Measurements from ENCODE around the gene PCBP1. TPM values are rescaled to one million over a fixed set of nuclear protein-coding genes. Genes with fewer than 3 reads are reported as not detected.
A peak's percentile ranks its signal among the peaks of the same experiment; 100 is the strongest.
"Not testable (repeated sequence)": the region's sequence is repeated elsewhere in the genome, so short reads cannot be mapped to it uniquely, and the experiment has no call there.

Gene PCBP1
- polyA plus RNA-seq, 1 donor = 290 TPM

- no peak for DNase-seq
Measured at GRCh38 chr2:70099270-70099669, 12.0 kb downstream of the PCBP1 start.

- no peak for DNase-seq
Measured at GRCh38 chr2:70101174-70101573, 13.9 kb downstream of the PCBP1 start.

- not testable (repeated sequence) for DNase-seq
Measured at GRCh38 chr2:70101686-70102085, 14.4 kb downstream of the PCBP1 start.

GRCh38 chr2:70102323-70102905, 15.1 kb downstream of the PCBP1 start:
- DNase-seq = not testable (repeated sequence)

GRCh38 chr2:70103531-70104061, 16.3 kb downstream of the PCBP1 start:
- DNase-seq = no peak

- peak; percentile 87 for DNase-seq
Measured at GRCh38 chr2:70104231-70105111, 17.2 kb downstream of the PCBP1 start.

GRCh38 chr2:70106138-70106537, 18.9 kb downstream of the PCBP1 start:
- DNase-seq = not testable (repeated sequence)

GRCh38 chr2:70110397-70110796, 23.1 kb downstream of the PCBP1 start:
- not testable (repeated sequence) for DNase-seq

- DNase-seq = no peak
Measured at GRCh38 chr2:70111752-70112591, 24.7 kb downstream of the PCBP1 start.

- no peak for DNase-seq
Measured at GRCh38 chr2:70113359-70114070, 26.2 kb downstream of the PCBP1 start.

GRCh38 chr2:70115646-70116442, 28.6 kb downstream of the PCBP1 start:
- DNase-seq = no peak

- DNase-seq = no peak
Measured at GRCh38 chr2:70116936-70117552, 29.8 kb downstream of the PCBP1 start.

GRCh38 chr2:70118798-70119454, 31.6 kb downstream of the PCBP1 start:
- DNase-seq = no peak

GRCh38 chr2:70121627-70122372, 34.5 kb downstream of the PCBP1 start:
- no peak for DNase-seq

GRCh38 chr2:70122470-70122869, 35.2 kb downstream of the PCBP1 start:
- no peak for DNase-seq

GRCh38 chr2:70123051-70123828, 36.0 kb downstream of the PCBP1 start:
- DNase-seq = peak; percentile 87

- DNase-seq = no peak
Measured at GRCh38 chr2:70123829-70124116, 36.5 kb downstream of the PCBP1 start.

- peak; percentile 76 for DNase-seq
Measured at GRCh38 chr2:70124983-70125480, 37.8 kb downstream of the PCBP1 start.

GRCh38 chr2:70125498-70125898, 38.2 kb downstream of the PCBP1 start:
- DNase-seq = no peak

Measured in hindlimb muscle (tissue), 1 donor.